ENCODE measurements around the gene PRAMEF1.

- TF ChIP-seq CTCF (IDR thresholded peaks at IDR 0.05) (no peak), POLR2A (IDR thresholded peaks at IDR 0.05) (no peak)
These were observed 17.8 kb upstream of the PRAMEF1 start, which contains the start of gene PRAMEF12 for GRCh38 chr1:12773438-12773837.

All from esophagus squamous epithelium (tissue), 4 donors.